Activated CD8-positive, alpha-beta memory T cell treated with anti-CD3 and anti-CD28 coated beads, Interleukin-2, amount 10 ng/mL, durations not matched to agents 7 days and 5 days (primary cell): ENCODE data around the gene IZUMO4. TPM values are rescaled to one million over a fixed set of nuclear protein-coding genes. Genes with fewer than 3 reads are reported as not detected.

Experiments used
- ATAC-seq: fragments of 150-1000 bp; cut with Tn5 transposase; one replicate; pipeline ENCODE4 v1.10.0; 2021; ENCODE audit warnings: moderate library complexity
- CTCF ChIA-PET: fragments of 350-600 bp; sonication (Branson Sonifier 250); formaldehyde crosslinking; loops from one replicate; lab custom pipeline; 2021; ENCODE audit warnings: antibody characterized with exemption; lab: Charles Lee
- DNase-seq: peaks from one replicate; pipeline ENCODE4 v3.0.0-alpha.2; 2020
- H3K27ac Mint-ChIP-seq: one replicate; pipeline ENCODE4 v1.8.0; 2021; ENCODE audit warnings: mild to moderate bottlenecking, mixed read lengths
- H3K27me3 Mint-ChIP-seq: one replicate; pipeline ENCODE4 v1.8.0; 2021; ENCODE audit warnings: mixed read lengths
- H3K36me3 Mint-ChIP-seq: one replicate; pipeline ENCODE4 v1.8.0; 2021; ENCODE audit warnings: mild to moderate bottlenecking, mixed read lengths
- H3K4me1 Mint-ChIP-seq: one replicate; pipeline ENCODE4 v1.8.0; 2021; ENCODE audit warnings: mixed read lengths
- H3K4me3 Mint-ChIP-seq: one replicate; pipeline ENCODE4 v1.8.0; 2021; ENCODE audit warnings: mild to moderate bottlenecking, moderate library complexity, mixed read lengths
- H3K9me3 Mint-ChIP-seq: one replicate; pipeline ENCODE4 v1.8.0; 2022; ENCODE audit warnings: low read depth, mixed read lengths
- total RNA-seq, 2 experiments: library from RNA; stranded (reverse); gene quantifications; one replicate each; pipeline ENCODE4 v1.2.3, GENCODE V29; 2021

IZUMO4 gene, protein sequence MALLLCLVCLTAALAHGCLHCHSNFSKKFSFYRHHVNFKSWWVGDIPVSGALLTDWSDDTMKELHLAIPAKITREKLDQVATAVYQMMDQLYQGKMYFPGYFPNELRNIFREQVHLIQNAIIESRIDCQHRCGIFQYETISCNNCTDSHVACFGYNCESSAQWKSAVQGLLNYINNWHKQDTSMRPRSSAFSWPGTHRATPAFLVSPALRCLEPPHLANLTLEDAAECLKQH
- total RNA-seq = 10 to 100 TPM in 1 of 2 experiments, 1 to 10 TPM in 1; 7.2 to 10.1 TPM

DNA sequence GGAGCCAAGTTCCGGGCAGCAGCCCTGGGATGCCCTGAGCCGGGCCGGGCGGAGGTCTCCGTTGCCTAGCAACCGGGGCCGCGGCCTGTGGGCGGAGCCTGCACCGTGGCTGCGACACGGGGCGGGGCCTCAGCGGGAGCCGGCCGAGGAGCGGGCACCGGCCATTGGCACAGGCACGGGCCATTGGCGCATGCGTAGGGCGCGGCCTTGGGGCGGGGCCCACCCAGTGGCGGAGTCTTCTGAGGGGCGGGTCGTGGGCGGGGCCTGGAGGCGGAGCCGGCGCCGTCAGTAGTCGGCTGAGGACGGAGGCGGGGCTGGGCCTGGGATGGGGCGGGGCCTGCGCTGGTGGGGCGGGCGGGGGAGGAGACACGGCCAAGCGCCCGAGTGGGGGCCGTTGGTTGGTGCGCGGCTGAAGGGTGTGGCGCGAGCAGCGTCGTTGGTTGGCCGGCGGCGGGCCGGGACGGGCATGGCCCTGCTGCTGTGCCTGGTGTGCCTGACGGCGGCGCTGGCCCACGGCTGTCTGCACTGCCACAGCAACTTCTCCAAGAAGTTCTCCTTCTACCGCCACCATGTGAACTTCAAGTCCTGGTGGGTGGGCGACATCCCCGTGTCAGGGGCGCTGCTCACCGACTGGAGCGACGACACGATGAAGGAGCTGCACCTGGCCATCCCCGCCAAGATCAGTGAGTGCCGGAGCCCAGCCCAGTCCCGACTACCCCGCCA lies at the start of gene IZUMO4:
Gene IZUMO4, plus strand, starts transcription at position 436 of the 723 bp plus-strand sequence. Its CDS starts 31 bp downstream, at position 467.
- Mint-ChIP-seq H3K9me3 (no peaks in the 10 kb centered on the region), H3K27me3 (no peaks in the 10 kb centered on the region), H3K4me3 (peak within 1 kb of the TSS; percentile 96), H3K36me3 (peaks cover 27% of the 10 kb centered on the region), H3K27ac (peak within 1 kb of the TSS; percentile 90), H3K4me1 (peaks cover 33% of the 10 kb centered on the region)
- CTCF ChIA-PET = interaction anchor here (0.7 to 4.8 kb wide), 9 partner anchors 9 to 167 kb away, joined by 3 to 50 read pairs (median 4); no protein-coding TSS in a partner anchor
- ATAC-seq = peak; percentile 88
- DNase-seq = peak; percentile 100

DNA sequence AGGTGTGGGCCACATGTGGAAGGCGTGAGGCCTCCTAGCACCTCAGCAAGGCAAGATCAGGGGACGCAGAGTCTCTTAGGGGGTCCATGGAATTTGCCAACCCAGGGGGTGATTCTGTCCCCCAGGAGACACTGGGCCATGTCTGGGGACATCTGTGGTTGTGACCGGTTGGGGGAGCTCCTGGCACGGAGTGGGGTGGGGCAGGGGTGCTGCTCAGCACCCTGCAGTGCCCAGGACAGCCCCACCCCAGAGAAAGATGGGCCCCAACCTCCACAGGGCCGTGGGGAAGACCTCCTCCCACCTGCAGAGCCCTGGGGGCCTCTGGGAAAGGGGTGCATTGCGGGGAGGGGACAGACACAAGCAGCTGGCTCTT lies 49.7 kb upstream of the IZUMO4 start:
- peaks cover 46% of the 10 kb centered on the region for H3K4me1 Mint-ChIP-seq

DNA sequence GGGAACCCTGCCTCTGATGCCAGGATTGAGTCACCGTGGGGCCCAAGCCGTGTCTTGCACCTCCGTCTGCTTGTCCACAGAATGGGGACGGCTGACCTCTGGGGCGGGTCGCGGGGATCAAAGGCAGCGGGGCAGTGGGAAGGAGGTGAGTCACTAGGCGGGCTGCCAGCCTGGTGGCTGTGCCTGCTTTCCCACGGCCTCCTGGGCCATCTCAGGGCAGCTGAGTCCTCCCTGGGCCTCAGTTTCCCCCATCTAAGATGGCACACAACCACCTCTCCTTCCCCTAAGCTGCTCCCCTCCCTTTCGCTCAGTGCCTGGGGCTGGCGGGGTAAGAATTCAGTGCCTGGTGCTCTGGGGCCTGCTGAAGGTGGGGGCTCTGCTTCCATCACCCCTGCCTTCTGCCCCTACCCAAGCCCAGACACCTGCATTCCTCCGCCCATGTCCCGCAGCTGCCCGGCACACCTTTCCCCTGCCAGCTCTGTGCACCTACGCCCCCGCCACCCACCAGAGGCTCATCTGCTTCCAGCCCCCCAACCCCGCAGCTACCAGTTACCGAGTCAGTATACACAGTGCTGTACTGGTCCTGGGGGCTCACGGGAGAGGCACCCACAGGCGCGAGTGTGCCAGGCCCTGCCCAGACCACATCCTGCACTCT lies 49.1 kb upstream of the IZUMO4 start:
- no peaks in the 10 kb centered on the region for H3K27me3 Mint-ChIP-seq
- H3K27ac Mint-ChIP-seq = peak overlapping the region; percentile 36
- CTCF ChIA-PET = interaction anchor here (0.8 to 3.4 kb wide), 2 partner anchors 22 to 28 kb away, joined by 3 to 9 read pairs; no protein-coding TSS in a partner anchor
- H3K4me3 Mint-ChIP-seq = no peak overlapping the region
- H3K36me3 Mint-ChIP-seq = peaks cover 9% of the 10 kb centered on the region
- DNase-seq = peak; percentile 43
- H3K9me3 Mint-ChIP-seq = no peaks in the 10 kb centered on the region
- peaks cover 47% of the 10 kb centered on the region for H3K4me1 Mint-ChIP-seq
- ATAC-seq = no peak

More for the DNA sequence above, 49.7 kb upstream of the IZUMO4 start:
- DNase-seq (no peak), ATAC-seq (no peak)
- CTCF ChIA-PET = interaction anchor here (0.8 to 3.4 kb wide), 2 partner anchors 22 to 27 kb away, joined by 3 to 9 read pairs; no protein-coding TSS in a partner anchor
- Mint-ChIP-seq H3K27me3 (no peaks in the 10 kb centered on the region), H3K36me3 (peaks cover 9% of the 10 kb centered on the region), H3K27ac (no peak overlapping the region), H3K4me3 (no peak overlapping the region), H3K9me3 (no peaks in the 10 kb centered on the region)

DNA sequence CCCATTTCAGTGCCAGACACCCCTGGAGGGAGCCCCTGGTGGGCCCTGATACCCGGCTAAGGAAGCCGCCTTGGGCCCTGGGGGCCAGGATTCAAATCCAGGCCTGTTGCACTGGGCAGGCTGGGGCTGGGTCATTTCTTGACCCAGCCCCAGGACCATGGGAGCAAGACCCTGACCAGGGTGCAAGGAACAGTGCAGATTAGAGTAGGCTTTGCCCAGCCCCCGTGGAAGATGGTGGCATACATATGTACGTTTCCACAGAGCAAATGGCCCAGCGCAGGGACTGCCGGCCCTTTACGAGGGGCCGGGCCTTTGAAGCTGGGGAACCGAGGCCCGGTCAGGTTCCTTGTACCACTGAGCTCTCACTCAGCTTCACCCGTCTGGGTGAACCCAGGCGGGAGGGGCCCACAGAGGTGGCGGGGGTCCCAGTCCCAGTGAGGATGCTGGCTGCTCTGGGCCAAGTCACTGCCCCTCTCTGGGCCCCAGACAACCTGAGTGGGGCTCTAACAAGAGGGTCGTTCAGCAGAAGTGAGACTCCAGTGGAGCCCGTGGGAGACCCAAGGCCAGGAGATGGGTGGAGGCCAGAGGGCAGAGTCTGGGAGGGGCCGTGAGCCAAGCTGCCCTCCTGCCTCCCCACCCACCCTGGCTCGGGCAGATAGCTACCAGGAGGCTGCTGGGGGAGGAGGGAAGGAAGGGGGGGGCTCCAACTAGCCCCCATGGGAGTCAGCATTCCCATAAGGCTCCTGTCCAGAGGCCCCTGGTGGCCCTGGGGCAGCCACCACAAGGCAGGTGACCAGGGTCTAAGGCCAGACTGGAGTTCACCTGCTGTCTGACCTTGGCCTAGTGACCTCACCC lies 48.4 kb upstream of the IZUMO4 start:
- CTCF ChIA-PET = interaction anchor here (1.6 to 3.4 kb wide), 2 partner anchors 29 to 39 kb away, joined by 4 to 9 read pairs; no protein-coding TSS in a partner anchor

DNA sequence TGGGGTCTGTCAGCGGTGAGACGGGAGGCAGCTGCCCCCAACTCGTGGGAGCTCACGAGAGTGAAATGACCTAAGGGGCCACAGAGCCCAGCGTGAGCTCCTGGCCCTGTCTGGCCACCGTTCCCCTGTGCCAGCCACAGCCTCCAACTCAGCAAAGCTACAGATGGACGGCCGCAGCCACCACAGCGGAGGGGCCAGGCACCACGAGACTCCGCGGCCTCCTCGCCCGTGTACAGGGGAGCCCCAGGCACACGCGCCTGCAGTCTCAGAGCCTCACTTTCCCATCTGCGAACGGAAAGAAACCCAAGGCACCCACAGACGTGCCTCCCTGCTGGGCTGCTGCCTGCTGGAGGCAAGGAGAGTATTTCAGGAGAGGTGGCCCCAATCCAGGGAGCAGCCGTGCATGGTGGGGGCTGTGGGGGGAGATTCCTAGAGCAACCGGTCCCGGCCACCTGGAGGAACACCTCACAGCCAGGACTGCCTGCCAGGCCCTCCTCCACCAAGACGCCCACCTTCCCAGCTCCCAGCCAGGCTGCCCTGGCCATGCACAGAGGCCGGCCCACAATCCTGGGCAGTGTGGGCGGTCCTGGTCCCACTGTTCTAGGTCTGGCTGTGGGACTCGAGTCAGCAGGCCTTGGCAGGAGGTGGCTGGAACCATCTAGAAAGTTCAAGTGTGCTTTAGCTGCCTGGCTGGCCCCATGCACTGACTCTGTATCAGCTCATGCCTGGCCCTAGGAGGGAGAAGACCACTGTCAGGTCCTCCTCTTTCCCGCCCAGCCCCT lies 47.6 kb upstream of the IZUMO4 start:
- peak overlapping the region; percentile 85 for H3K27ac Mint-ChIP-seq
- peaks cover 6% of the 10 kb centered on the region for H3K36me3 Mint-ChIP-seq
- H3K9me3 Mint-ChIP-seq = no peaks in the 10 kb centered on the region
- CTCF ChIA-PET = interaction anchor here (1.6 to 3.4 kb wide), 2 partner anchors 30 to 39 kb away, joined by 4 to 9 read pairs; no protein-coding TSS in a partner anchor
- H3K4me3 Mint-ChIP-seq = peak overlapping the region; percentile 86
- ATAC-seq (no peak), DNase-seq (peak; percentile 58)
- no peaks in the 10 kb centered on the region for H3K27me3 Mint-ChIP-seq
- peaks cover 41% of the 10 kb centered on the region for H3K4me1 Mint-ChIP-seq

More for the DNA sequence above, 48.4 kb upstream of the IZUMO4 start:
- peaks cover 43% of the 10 kb centered on the region for H3K4me1 Mint-ChIP-seq
- H3K9me3 Mint-ChIP-seq = no peaks in the 10 kb centered on the region
- ATAC-seq (no peak), DNase-seq (peak; percentile 41)
- peak overlapping the region; percentile 86 for H3K4me3 Mint-ChIP-seq
- H3K36me3 Mint-ChIP-seq = peaks cover 9% of the 10 kb centered on the region
- no peaks in the 10 kb centered on the region for H3K27me3 Mint-ChIP-seq
- no peak overlapping the region for H3K27ac Mint-ChIP-seq

DNA sequence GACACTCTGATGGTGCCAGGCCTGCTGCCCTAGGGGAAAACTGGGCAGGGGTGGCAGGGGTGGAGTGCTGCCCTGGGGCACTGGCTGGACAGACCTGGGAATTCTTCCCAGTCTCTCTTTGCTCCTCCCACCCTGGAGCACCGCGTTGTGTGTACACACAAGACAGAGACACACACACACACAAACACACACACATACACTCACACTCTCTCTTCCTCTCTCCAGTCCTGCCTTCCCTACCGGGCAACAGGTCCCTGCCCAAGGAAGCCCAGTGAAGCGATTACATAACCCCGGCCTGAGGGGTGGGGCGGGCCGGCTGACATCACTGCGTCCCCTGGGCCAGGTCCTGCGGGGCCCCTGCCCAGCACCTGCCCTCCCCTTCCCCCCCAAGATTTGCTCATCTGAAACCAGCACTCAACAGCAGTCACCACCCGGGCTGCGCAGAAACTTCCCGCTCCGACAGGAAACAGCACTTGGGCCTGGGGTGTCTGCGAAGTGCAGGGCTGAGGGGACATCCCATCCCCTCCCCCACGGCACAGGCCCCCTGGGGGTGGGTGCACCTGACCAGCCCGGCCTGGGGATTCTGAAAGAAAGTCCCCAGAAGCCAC lies 46.9 kb upstream of the IZUMO4 start:
- no peaks in the 10 kb centered on the region for H3K27me3 Mint-ChIP-seq
- peaks cover 42% of the 10 kb centered on the region for H3K4me1 Mint-ChIP-seq
- H3K9me3 Mint-ChIP-seq = no peaks in the 10 kb centered on the region
- ATAC-seq (peak; percentile 11), DNase-seq (peak; percentile 81)
- H3K27ac Mint-ChIP-seq = peak overlapping the region; percentile 85
- H3K4me3 Mint-ChIP-seq = peak overlapping the region; percentile 86
- CTCF ChIA-PET = interaction anchor here (1.6 to 3.4 kb wide), 2 partner anchors 30 to 38 kb away, joined by 4 to 9 read pairs; no protein-coding TSS in a partner anchor
- peaks cover 6% of the 10 kb centered on the region for H3K36me3 Mint-ChIP-seq

DNA sequence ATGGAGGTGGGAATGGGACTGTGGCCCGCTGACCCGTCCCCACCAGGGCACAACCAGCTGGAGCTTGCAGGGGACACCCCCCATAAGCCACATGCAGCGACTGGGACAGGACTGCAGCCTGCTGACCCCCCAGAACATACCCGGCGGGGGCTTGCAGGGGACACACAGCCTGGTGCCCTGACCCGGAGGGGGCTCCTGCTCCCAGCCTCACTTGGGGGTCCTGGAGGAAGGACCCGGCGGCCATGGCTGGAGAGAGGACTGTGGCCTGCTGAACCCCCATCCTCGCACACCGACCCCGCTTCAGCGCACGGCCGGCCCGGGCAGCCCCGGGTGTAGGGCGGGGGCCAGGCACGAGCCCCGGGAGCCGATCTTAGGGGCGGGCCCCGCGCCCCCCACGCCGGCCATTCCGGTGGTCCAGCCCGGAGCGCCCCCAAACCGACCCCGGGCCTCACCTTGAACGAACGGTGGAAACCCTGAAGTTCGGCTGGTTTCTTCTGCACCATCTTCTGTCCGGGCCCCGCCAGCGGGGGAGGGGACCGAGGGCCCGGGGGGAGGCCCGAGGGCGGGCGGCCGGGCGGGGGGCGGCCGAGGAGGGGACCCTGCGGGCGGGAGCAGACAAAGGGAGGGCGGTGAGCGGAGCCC lies 46.2 kb upstream of the IZUMO4 start:
- CTCF ChIA-PET = interaction anchor here (3.4 kb wide), 1 partner anchor 31 kb away, joined by 9 read pairs; no protein-coding TSS in a partner anchor
- no peaks in the 10 kb centered on the region for H3K27me3 Mint-ChIP-seq
- no peaks in the 10 kb centered on the region for H3K9me3 Mint-ChIP-seq
- peak overlapping the region; percentile 86 for H3K4me3 Mint-ChIP-seq
- peak overlapping the region; percentile 85 for H3K27ac Mint-ChIP-seq
- peaks cover 4% of the 10 kb centered on the region for H3K36me3 Mint-ChIP-seq
- peaks cover 45% of the 10 kb centered on the region for H3K4me1 Mint-ChIP-seq
- no peak for DNase-seq
- ATAC-seq = peak; percentile 13

DNA sequence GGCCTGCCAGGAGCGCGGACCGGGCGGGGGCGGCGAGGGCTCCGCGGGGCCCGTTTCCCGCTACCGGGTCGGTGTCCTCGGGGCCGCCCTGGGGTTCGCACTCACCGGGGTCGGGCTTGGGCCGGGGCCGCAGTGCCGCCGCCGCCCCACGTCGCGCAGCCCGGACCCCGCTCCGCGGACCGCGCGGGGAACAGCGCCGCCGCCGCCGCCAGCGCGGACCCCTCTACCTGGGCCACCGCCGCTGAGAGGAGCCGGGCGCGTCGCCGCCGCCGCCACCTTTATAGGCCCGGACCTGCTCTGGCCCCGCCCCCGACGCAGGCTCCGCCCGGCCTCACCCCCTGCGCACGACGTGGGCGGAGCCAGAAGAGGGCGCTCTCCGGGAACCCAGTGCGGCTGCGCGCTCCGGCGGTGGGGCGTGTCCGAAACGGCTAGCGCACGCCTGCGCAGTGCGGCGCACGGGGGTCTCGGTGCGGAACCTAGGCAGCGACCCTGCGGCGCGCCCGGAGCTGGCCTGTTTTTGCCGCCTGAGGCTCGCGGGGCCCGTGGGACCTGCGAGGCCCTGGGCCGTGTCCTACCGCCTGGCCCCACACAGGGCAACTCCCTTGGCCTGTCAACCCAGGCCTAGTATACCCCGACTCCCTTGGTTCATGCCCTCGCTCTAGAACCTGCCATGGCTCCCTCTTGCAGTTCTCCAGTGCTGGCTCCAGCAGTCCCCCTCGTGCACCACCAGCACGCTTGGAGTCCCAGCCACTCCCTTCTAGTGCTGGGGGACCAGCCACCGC lies 45.5 kb upstream of the IZUMO4 start, which contains the start of gene MKNK2:
Gene MKNK2, minus strand, starts transcription at position 254 of the 782 bp plus-strand sequence. CDS start 393 bp downstream, outside the sequence.
- Mint-ChIP-seq H3K36me3 (peaks cover 4% of the 10 kb centered on the region), H3K27ac (peak within 1 kb of the TSS; percentile 94), H3K4me1 (peaks cover 49% of the 10 kb centered on the region), H3K9me3 (no peaks in the 10 kb centered on the region), H3K27me3 (no peaks in the 10 kb centered on the region), H3K4me3 (peak within 1 kb of the TSS; percentile 86)
- ATAC-seq = peak; percentile 77
- peak; percentile 95 for DNase-seq
- CTCF ChIA-PET = interaction anchor here (0.6 to 2.9 kb wide), 12 partner anchors 9 to 202 kb away, joined by 3 to 19 read pairs (median 8); no protein-coding TSS in a partner anchor

DNA sequence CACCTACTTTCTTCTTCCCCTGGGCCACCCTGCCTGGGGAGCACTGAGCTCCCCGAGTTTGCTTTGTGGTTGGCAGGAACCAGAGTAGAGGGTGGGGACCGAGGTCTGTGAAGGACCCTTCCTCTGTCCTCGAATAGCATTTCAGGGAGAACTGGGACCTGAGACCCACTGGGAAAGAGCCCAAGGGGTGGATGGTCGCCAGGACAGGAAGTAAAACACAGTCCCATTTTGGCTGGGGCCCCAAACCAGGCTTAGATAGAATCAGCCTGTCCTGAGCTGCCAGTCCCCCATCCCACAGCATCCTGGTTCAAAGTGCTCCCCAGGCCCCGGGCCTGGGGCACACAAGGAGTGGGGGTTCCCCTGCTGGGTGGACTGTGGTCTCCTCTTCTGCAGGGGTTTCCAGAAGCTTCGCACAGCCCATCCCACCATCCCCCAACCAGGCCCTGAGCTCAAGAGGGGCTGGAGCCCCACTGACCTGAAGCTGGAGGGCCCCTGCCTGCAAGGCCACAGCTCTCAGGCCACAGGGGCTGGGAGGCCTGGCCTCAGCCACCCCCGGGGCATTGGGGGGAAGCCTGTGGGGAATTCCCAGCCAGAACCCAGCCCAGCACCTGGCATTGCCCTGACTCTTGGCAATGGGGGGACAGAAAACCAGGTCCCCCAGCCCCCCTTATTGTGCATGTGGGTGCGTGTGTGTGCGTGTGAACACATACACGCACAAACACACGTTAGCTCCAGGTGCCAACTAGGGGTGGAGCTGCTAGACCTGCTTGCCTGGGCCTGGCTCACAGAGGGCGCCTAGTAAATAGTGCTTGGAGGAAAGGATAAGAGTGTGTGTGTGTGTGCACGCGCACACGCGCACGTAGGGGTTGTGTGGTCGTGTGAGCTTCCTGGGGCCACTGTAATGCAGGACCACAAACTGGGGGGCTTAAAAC lies 44.7 kb upstream of the IZUMO4 start:
- H3K9me3 Mint-ChIP-seq = no peaks in the 10 kb centered on the region
- peaks cover 4% of the 10 kb centered on the region for H3K36me3 Mint-ChIP-seq

More for the DNA sequence above, 44.7 kb upstream of the IZUMO4 start:
- CTCF ChIA-PET = interaction anchor here (0.7 to 2.9 kb wide), 17 partner anchors 9 to 546 kb away, joined by 3 to 19 read pairs (median 6); no protein-coding TSS in a partner anchor
- Mint-ChIP-seq H3K27ac (peak overlapping the region; percentile 94), H3K4me1 (peaks cover 53% of the 10 kb centered on the region), H3K27me3 (no peaks in the 10 kb centered on the region), H3K4me3 (peak overlapping the region; percentile 67)
- DNase-seq = peak; percentile 73
- peak; percentile 0 for ATAC-seq
